ENCODE measurements around the gene DAPL1. TPM values are rescaled to one million over a fixed set of nuclear protein-coding genes. Genes with fewer than 3 reads are reported as not detected.

The DAPL1 gene
- total RNA-seq, 3 donors from 2014 or later (not counting 1 experiment from before 2014, with no cell fraction given): not detected

- no peak for TF ChIP-seq CTCF (IDR thresholded peaks at IDR 0.05)
- WGBS (ENCODE audit: insufficient coverage): 77% methylated on average over 6 of the region's 6 CpGs
- DNase-seq (no peak), ATAC-seq (no peak)
- H3K9me3 Mint-ChIP-seq: no peaks in the 10 kb centered on the region
- Histone ChIP-seq H3K9me3 (ENCODE audit: control insufficient read depth, insufficient read depth, low read length) (no peaks in the 10 kb centered on the region), H3K27me3 (ENCODE audit: control insufficient read depth, insufficient read depth, low read length) (no peaks in the 10 kb centered on the region), H3K36me3 (ENCODE audit: control insufficient read depth, insufficient read depth, low read length) (no peaks in the 10 kb centered on the region), H3K4me1 (ENCODE audit: control insufficient read depth, insufficient read depth, low read length) (no peaks in the 10 kb centered on the region), H3K27ac (ENCODE audit: low read length) (no peak overlapping the region), H3K4me3 (ENCODE audit: low read length) (no peak overlapping the region)
- intact Hi-C loops (cut with micrococcal nuclease): no loop called here
- H3K36me3 Mint-ChIP-seq: no peaks in the 10 kb centered on the region
- H3K4me3 Mint-ChIP-seq: no peak overlapping the region
- H3K27ac Mint-ChIP-seq: no peak overlapping the region
- H3K27me3 Mint-ChIP-seq (ENCODE audit: low read depth in 2 of 2): peaks cover 6 to 12% of the 10 kb centered on the region in 2 donors
- no peaks in the 10 kb centered on the region for H3K4me1 Mint-ChIP-seq
Measured at GRCh38 chr2:158810731-158811460, 15.8 kb downstream of the DAPL1 start.

- WGBS (ENCODE audit: insufficient coverage): 90% methylated on average over 1 of the region's 1 CpG
- H3K4me3 ChIP-seq (ENCODE audit: low read length): no peak overlapping the region
- no peak for DNase-seq
- no peaks in the 10 kb centered on the region for H3K36me3 ChIP-seq (ENCODE audit: control insufficient read depth, insufficient read depth, low read length)
- Mint-ChIP-seq H3K27me3 (ENCODE audit: low read depth in 2 of 2) (peaks cover 6 to 12% of the 10 kb centered on the region in 2 donors), H3K27ac (no peak overlapping the region), H3K4me1 (peaks cover 7 to 8% of the 10 kb centered on the region in 2 donors), H3K9me3 (no peaks in the 10 kb centered on the region), H3K4me3 (no peak overlapping the region), H3K36me3 (no peaks in the 10 kb centered on the region)
- H3K27me3 ChIP-seq (ENCODE audit: control insufficient read depth, insufficient read depth, low read length): no peaks in the 10 kb centered on the region
- no peak for ATAC-seq
- no peaks in the 10 kb centered on the region for H3K4me1 ChIP-seq (ENCODE audit: control insufficient read depth, insufficient read depth, low read length)
- intact Hi-C loops (cut with micrococcal nuclease): no loop called here
- no peak overlapping the region for H3K27ac ChIP-seq (ENCODE audit: low read length)
- no peak for TF ChIP-seq CTCF (IDR thresholded peaks at IDR 0.05)
- H3K9me3 ChIP-seq (ENCODE audit: control insufficient read depth, insufficient read depth, low read length): no peaks in the 10 kb centered on the region
Measured at GRCh38 chr2:158815166-158815565, 20.0 kb downstream of the DAPL1 start.

DNA sequence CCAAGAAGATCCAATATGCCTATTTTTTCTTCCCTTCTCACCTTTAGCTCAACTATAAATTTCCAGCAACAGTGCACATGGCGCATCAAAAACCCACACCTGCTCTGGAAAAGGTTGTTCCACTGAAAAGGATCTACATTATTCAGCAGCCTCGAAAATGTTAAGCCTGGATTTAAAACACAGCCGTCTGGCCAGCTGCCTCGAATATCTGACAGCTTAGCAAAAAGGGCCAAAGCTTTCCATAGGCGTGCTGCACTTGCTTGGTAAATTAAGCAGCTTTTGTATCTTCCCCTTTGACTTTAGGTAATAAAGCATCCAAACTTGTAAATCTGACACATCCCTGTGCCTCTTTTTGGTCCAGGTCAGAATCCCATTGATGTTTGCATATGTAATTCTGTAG is 20.5 kb downstream of the DAPL1 start:
- Histone ChIP-seq H3K4me3 (ENCODE audit: low read length) (no peak overlapping the region), H3K4me1 (ENCODE audit: control insufficient read depth, insufficient read depth, low read length) (no peaks in the 10 kb centered on the region), H3K27ac (ENCODE audit: low read length) (no peak overlapping the region), H3K27me3 (ENCODE audit: control insufficient read depth, insufficient read depth, low read length) (no peaks in the 10 kb centered on the region), H3K36me3 (ENCODE audit: control insufficient read depth, insufficient read depth, low read length) (no peaks in the 10 kb centered on the region), H3K9me3 (ENCODE audit: control insufficient read depth, insufficient read depth, low read length) (no peaks in the 10 kb centered on the region)
- ATAC-seq (no peak), DNase-seq (no peak)
- no peak overlapping the region for H3K4me3 Mint-ChIP-seq
- H3K27me3 Mint-ChIP-seq (ENCODE audit: low read depth in 2 of 2): peaks cover 6 to 11% of the 10 kb centered on the region in 2 donors
- TF ChIP-seq CTCF (IDR thresholded peaks at IDR 0.05): no peak
- H3K4me1 Mint-ChIP-seq: peaks cover 7 to 8% of the 10 kb centered on the region in 2 donors
- intact Hi-C loops (cut with micrococcal nuclease): no loop called here
- WGBS (ENCODE audit: insufficient coverage): 89% methylated on average over 5 of the region's 5 CpGs
- no peaks in the 10 kb centered on the region for H3K36me3 Mint-ChIP-seq
- H3K27ac Mint-ChIP-seq: no peak overlapping the region
- no peaks in the 10 kb centered on the region for H3K9me3 Mint-ChIP-seq

DNA sequence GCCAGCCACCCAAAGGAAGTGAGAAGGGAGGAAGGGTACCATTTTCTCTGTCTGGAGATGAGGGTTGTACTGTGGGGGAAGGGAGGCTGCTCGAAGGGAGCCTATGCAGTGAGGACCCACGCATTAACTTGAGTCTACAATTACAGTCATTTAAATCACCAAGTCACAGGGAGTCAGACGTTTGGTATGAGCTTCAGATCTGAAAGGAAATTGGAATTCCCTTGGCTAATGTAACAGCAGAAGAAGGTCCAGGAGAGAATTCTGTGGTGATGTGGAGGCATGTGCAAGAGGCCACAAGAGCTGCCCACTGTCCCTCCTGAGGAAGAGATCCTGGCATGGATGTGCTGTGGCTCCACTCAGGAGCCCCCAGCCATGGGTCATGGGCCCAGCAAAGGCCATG is 22.5 kb downstream of the DAPL1 start:
- Histone ChIP-seq H3K4me1 (ENCODE audit: control insufficient read depth, insufficient read depth, low read length) (no peaks in the 10 kb centered on the region), H3K9me3 (ENCODE audit: control insufficient read depth, insufficient read depth, low read length) (no peaks in the 10 kb centered on the region), H3K36me3 (ENCODE audit: control insufficient read depth, insufficient read depth, low read length) (no peaks in the 10 kb centered on the region), H3K27ac (ENCODE audit: low read length) (no peak overlapping the region), H3K4me3 (ENCODE audit: low read length) (no peak overlapping the region), H3K27me3 (ENCODE audit: control insufficient read depth, insufficient read depth, low read length) (no peaks in the 10 kb centered on the region)
- no peak for TF ChIP-seq CTCF (IDR thresholded peaks at IDR 0.05)
- no peak for ATAC-seq
- H3K4me1 Mint-ChIP-seq: peaks cover 7 to 8% of the 10 kb centered on the region in 2 donors
- H3K36me3 Mint-ChIP-seq: no peaks in the 10 kb centered on the region
- H3K9me3 Mint-ChIP-seq: no peaks in the 10 kb centered on the region
- DNase-seq: no peak
- peaks cover 2 to 14% of the 10 kb centered on the region in 2 donors for H3K27me3 Mint-ChIP-seq (ENCODE audit: low read depth in 2 of 2)
- no peak overlapping the region for H3K27ac Mint-ChIP-seq
- no peak overlapping the region for H3K4me3 Mint-ChIP-seq
- 90% methylated on average over 2 of the region's 3 CpGs for WGBS (ENCODE audit: insufficient coverage)
- intact Hi-C loops (cut with micrococcal nuclease): no loop called here
